GM19455 (cell line): ENCODE results near the gene IKBIP.
"Not testable (repeated sequence)": the region's sequence is repeated elsewhere in the genome, so short reads cannot be mapped to it uniquely, and the experiment has no call there.

Experiments
- ATAC-seq: cut with Tn5 transposase; IDR thresholded peaks from one replicate; pipeline ENCODE4 v1.9.1; 2021; ENCODE audit not compliant: unreplicated experiment

The IKBIP gene

GRCh38 chr12:98644712-98645571 is at the start of gene IKBIP, which contains the start of gene APAF1:
Gene IKBIP (minus strand): TSS chr12:98644788. CDS start chr12:98644701, 87 bp downstream.
Gene APAF1 (plus strand): TSS chr12:98645290. CDS start chr12:98648360, 3,070 bp downstream.
- peak; percentile 85 for ATAC-seq

GRCh38 chr12:98691351-98691750 is 46.8 kb upstream of the IKBIP start:
- no peak for ATAC-seq

- ATAC-seq = no peak
Observed at GRCh38 chr12:98686603-98687002, 42.0 kb upstream of the IKBIP start.

- ATAC-seq = no peak
Observed at GRCh38 chr12:98684199-98684598, 39.6 kb upstream of the IKBIP start.

GRCh38 chr12:98679611-98680005 is 35.0 kb upstream of the IKBIP start:
- no peak for ATAC-seq

- no peak for ATAC-seq
Observed at GRCh38 chr12:98678946-98679610, 34.5 kb upstream of the IKBIP start.

- ATAC-seq = no peak
Observed at GRCh38 chr12:98678236-98678945, 33.8 kb upstream of the IKBIP start.

GRCh38 chr12:98674841-98675240 is 30.3 kb upstream of the IKBIP start:
- no peak for ATAC-seq

GRCh38 chr12:98671459-98671858 is 26.9 kb upstream of the IKBIP start:
- no peak for ATAC-seq

- no peak for ATAC-seq
Observed at GRCh38 chr12:98669751-98670150, 25.2 kb upstream of the IKBIP start.

- no peak for ATAC-seq
Observed at GRCh38 chr12:98660521-98660920, 15.9 kb upstream of the IKBIP start.

- ATAC-seq = no peak
Observed at GRCh38 chr12:98656289-98657101, 11.9 kb upstream of the IKBIP start.

GRCh38 chr12:98653866-98654493 is 9.4 kb upstream of the IKBIP start:
- ATAC-seq = no peak

GRCh38 chr12:98651328-98651727 is 6.7 kb upstream of the IKBIP start:
- no peak for ATAC-seq

GRCh38 chr12:98646294-98647090 is 1.9 kb upstream of the IKBIP start:
- no peak for ATAC-seq

- ATAC-seq = peak; percentile 1
Observed at GRCh38 chr12:98645572-98646067, 1.0 kb upstream of the IKBIP start.

GRCh38 chr12:98644433-98644711 is 216 bp downstream of the IKBIP start:
- peak; percentile 17 for ATAC-seq

GRCh38 chr12:98642801-98643200 is 1.8 kb downstream of the IKBIP start:
- not testable (repeated sequence) for ATAC-seq

GRCh38 chr12:98639491-98639890 is 5.1 kb downstream of the IKBIP start:
- ATAC-seq = no peak
